HepG2 (cell line): Measurements from ENCODE around the gene PMVK. TPM values are rescaled to one million over a fixed set of nuclear protein-coding genes. Genes with fewer than 3 reads are reported as not detected.

Experiments
- BORCS8-MEF2B ChIP-seq: sonication (generic); formaldehyde crosslinking; IDR thresholded peaks from 2 replicates; pipeline ENCODE4 v1.8.0; 2022; ENCODE audit warnings: mild to moderate bottlenecking, missing genetic modification reagents
- ETV5 ChIP-seq: IDR thresholded peaks from 2 replicates; pipeline ENCODE4 v1.6.1; 2018; ENCODE audit warnings: missing biosample characterization, missing genetic modification reagents, inconsistent platforms, borderline replicate concordance
- GATA4 ChIP-seq: sonication (generic); IDR thresholded peaks from 2 replicates; pipeline ENCODE4 v1.6.1; 2016; ENCODE audit warnings: antibody characterized with exemption, low read depth, borderline replicate concordance
- KLF6 ChIP-seq: IDR thresholded peaks from 2 replicates; pipeline ENCODE4 v1.8.0; 2016; ENCODE audit warnings: missing biosample characterization, missing genetic modification reagents
- PHB2 ChIP-seq: fragments of 450-650 bp; IDR thresholded peaks from 2 replicates; pipeline ENCODE4 v1.6.1; 2018; ENCODE audit not compliant: partially characterized antibody
- RAD21 ChIP-seq: fragments of 450-650 bp; formaldehyde crosslinking; IDR thresholded peaks from 2 replicates; pipeline ENCODE4 v1.5.0; 2020; ENCODE audit warnings: mild to moderate bottlenecking
- REXO4 ChIP-seq: sonication (generic); formaldehyde crosslinking; IDR thresholded peaks from 2 replicates; pipeline ENCODE4 v1.8.0; 2022; ENCODE audit warnings: missing genetic modification reagents, mild to moderate bottlenecking, borderline replicate concordance
- SIX4 ChIP-seq: sonication (generic); formaldehyde crosslinking; IDR thresholded peaks from 2 replicates; pipeline ENCODE4 v1.4.0; 2020; ENCODE audit warnings: missing genetic modification reagents
- WIZ ChIP-seq: sonication (generic); formaldehyde crosslinking; IDR thresholded peaks from 2 replicates; pipeline ENCODE4 v1.5.1; 2020; ENCODE audit warnings: mild to moderate bottlenecking, missing genetic modification reagents
- XBP1 ChIP-seq: sonication (generic); formaldehyde crosslinking; IDR thresholded peaks from 2 replicates; pipeline ENCODE4 v1.5.0; 2020; ENCODE audit warnings: missing genetic modification reagents
- YY1 ChIP-seq: IDR thresholded peaks from 2 replicates; pipeline ENCODE4 v1.6.1; 2011; ENCODE audit warnings: low read length, low read depth, moderate library complexity, mild to moderate bottlenecking; ENCODE audit not compliant: insufficient read depth, insufficient replicate concordance
- ZFP37 ChIP-seq: sonication (generic); formaldehyde crosslinking; IDR thresholded peaks from 2 replicates; pipeline ENCODE4 v1.4.0; 2020; ENCODE audit warnings: missing genetic modification reagents, borderline replicate concordance
- ZFP90 ChIP-seq: sonication (generic); formaldehyde crosslinking; IDR thresholded peaks from 2 replicates; pipeline ENCODE4 v1.8.0; 2022; ENCODE audit warnings: missing genetic modification reagents, mild to moderate bottlenecking, inconsistent platforms, borderline replicate concordance
- ZNF10 ChIP-seq: sonication (generic); formaldehyde crosslinking; IDR thresholded peaks from 2 replicates; pipeline ENCODE4 v1.4.0; 2020; ENCODE audit warnings: mild to moderate bottlenecking, low read depth, missing genetic modification reagents, borderline replicate concordance
- ZNF232 ChIP-seq: sonication (generic); formaldehyde crosslinking; IDR thresholded peaks from 2 replicates; pipeline ENCODE4 v1.4.0; 2020; ENCODE audit warnings: missing genetic modification reagents, borderline replicate concordance
- ZNF737 ChIP-seq: sonication (generic); formaldehyde crosslinking; IDR thresholded peaks from 2 replicates; pipeline ENCODE4 v1.5.0; 2020; ENCODE audit warnings: missing genetic modification reagents, mild to moderate bottlenecking, borderline replicate concordance
- polyA plus RNA-seq, 8 experiments: library from polyadenylated mRNA; depleted of rRNA in 3 of 8; stranded (reverse) in 7 of 8; unstranded in 1 of 8; fragments of >200 nt; fragmentation: Illumina TruSeq in 4 of 8; extraction: Trizol in 4 of 8; gene quantifications; 2 replicates each; pipeline versions ENCODE4 v1.2.1 to v1.2.3, GENCODE V29; 2011 to 2016; ENCODE audit warnings: low read depth in 4 of 8, missing spikeins in 1 of 8, mixed read lengths in 1 of 8; ENCODE audit not compliant: insufficient read depth in 1 of 8
- total RNA-seq, 5 experiments: library from RNA; depleted of rRNA; stranded (reverse); fragments of >200 nt; fragmentation: Illumina TruSeq; extraction: Trizol; gene quantifications; 2 replicates each; pipeline ENCODE4 v1.2.3, GENCODE V29; 2016; ENCODE audit warnings: low read depth in 1 of 5
- TF ChIP-seq, protein P1 (sequence below): sonication (generic); formaldehyde crosslinking; IDR thresholded peaks from 2 replicates; pipeline ENCODE4 v1.8.0; 2022; ENCODE audit warnings: missing genetic modification reagents, mild to moderate bottlenecking, inconsistent platforms, borderline replicate concordance
- TF ChIP-seq, protein P2 (sequence below): sonication (generic); formaldehyde crosslinking; IDR thresholded peaks from 2 replicates; pipeline ENCODE4 v1.4.0; 2020; ENCODE audit warnings: missing genetic modification reagents, borderline replicate concordance
- TF ChIP-seq, protein P3 (sequence below): sonication (generic); formaldehyde crosslinking; IDR thresholded peaks from 2 replicates; pipeline ENCODE4 v1.4.0; 2020; ENCODE audit warnings: missing genetic modification reagents; ENCODE audit errors: not compliant biosample characterization
- TF ChIP-seq, protein P4 (sequence below): sonication (generic); formaldehyde crosslinking; conservative IDR thresholded peaks from 2 replicates; pipeline ENCODE4 v1.5.0; 2020; ENCODE audit warnings: missing genetic modification reagents

The PMVK gene
- total and polyA plus RNA-seq, 2 of the 13 experiments (the other 11 are each of a cell fraction or from before 2014, with no cell fraction given): 3.9 to 12.6 TPM

- TF ChIP-seq, protein P1, sequence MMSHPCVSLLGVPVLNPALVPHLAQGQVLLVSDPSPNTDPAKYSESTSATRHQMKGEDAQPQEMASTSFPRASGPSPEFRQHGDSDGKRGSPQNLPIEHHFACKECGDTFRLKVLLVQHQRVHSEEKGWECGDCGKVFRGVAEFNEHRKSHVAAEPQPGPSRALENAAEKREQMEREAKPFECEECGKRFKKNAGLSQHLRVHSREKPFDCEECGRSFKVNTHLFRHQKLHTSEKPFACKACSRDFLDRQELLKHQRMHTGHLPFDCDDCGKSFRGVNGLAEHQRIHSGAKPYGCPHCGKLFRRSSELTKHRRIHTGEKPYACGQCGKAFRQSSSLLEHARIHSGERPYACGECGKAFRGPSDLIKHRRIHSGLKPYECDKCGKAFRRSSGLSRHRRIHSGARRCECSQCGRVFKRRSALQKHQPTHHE (CRISPR knock-in tag): no peak
- TF ChIP-seq KLF6 (CRISPR knock-in tag) (0 out of 2 replicates have a peak, but pooled peaks have one; percentile 44), GATA4 (peak; percentile 60; the same call in 1 of the 2 replicates), SIX4 (CRISPR knock-in tag) (peak; percentile 55; the same call in 1 of the 2 replicates), WIZ (no peak), REXO4 (CRISPR knock-in tag) (no peak), RAD21 (CRISPR knock-in tag) (no peak), PHB2 (no peak), ZFP90 (CRISPR knock-in tag) (no peak), ETV5 (CRISPR knock-in tag) (no peak; the same call in 1 of the 2 replicates), XBP1 (CRISPR knock-in tag) (no peak), ZNF10 (CRISPR knock-in tag) (no peak), ZFP37 (CRISPR knock-in tag) (peak; percentile 90), ZNF232 (CRISPR knock-in tag) (0 out of 2 replicates have a peak, but pooled peaks have one; percentile 9), BORCS8-MEF2B (peak; percentile 70; the same call in 1 of the 2 replicates), ZNF737 (CRISPR knock-in tag) (no peak), YY1 (peak; percentile 31)
- TF ChIP-seq, protein P2, sequence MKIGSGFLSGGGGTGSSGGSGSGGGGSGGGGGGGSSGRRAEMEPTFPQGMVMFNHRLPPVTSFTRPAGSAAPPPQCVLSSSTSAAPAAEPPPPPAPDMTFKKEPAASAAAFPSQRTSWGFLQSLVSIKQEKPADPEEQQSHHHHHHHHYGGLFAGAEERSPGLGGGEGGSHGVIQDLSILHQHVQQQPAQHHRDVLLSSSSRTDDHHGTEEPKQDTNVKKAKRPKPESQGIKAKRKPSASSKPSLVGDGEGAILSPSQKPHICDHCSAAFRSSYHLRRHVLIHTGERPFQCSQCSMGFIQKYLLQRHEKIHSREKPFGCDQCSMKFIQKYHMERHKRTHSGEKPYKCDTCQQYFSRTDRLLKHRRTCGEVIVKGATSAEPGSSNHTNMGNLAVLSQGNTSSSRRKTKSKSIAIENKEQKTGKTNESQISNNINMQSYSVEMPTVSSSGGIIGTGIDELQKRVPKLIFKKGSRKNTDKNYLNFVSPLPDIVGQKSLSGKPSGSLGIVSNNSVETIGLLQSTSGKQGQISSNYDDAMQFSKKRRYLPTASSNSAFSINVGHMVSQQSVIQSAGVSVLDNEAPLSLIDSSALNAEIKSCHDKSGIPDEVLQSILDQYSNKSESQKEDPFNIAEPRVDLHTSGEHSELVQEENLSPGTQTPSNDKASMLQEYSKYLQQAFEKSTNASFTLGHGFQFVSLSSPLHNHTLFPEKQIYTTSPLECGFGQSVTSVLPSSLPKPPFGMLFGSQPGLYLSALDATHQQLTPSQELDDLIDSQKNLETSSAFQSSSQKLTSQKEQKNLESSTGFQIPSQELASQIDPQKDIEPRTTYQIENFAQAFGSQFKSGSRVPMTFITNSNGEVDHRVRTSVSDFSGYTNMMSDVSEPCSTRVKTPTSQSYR: peak; percentile 35; the same call in 1 of the 2 replicates
- TF ChIP-seq, protein P3, sequence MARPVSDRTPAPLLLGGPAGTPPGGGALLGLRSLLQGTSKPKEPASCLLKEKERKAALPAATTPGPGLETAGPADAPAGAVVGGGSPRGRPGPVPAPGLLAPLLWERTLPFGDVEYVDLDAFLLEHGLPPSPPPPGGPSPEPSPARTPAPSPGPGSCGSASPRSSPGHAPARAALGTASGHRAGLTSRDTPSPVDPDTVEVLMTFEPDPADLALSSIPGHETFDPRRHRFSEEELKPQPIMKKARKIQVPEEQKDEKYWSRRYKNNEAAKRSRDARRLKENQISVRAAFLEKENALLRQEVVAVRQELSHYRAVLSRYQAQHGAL (CRISPR knock-in tag): no peak
- TF ChIP-seq, protein P4, sequence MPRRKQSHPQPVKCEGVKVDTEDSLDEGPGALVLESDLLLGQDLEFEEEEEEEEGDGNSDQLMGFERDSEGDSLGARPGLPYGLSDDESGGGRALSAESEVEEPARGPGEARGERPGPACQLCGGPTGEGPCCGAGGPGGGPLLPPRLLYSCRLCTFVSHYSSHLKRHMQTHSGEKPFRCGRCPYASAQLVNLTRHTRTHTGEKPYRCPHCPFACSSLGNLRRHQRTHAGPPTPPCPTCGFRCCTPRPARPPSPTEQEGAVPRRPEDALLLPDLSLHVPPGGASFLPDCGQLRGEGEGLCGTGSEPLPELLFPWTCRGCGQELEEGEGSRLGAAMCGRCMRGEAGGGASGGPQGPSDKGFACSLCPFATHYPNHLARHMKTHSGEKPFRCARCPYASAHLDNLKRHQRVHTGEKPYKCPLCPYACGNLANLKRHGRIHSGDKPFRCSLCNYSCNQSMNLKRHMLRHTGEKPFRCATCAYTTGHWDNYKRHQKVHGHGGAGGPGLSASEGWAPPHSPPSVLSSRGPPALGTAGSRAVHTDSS: no peak
These were observed 8.1 kb upstream of the PMVK start (continued) for GRCh38 chr1:154944401-154945159.
